ENCODE data around the gene EFTUD2.

Gene EFTUD2

GRCh38 chr17:44925731-44926697 is 26.8 kb upstream of the EFTUD2 start:
- DNase-seq = no peak

- no peak for DNase-seq
Measured at GRCh38 chr17:44924107-44924544, 24.9 kb upstream of the EFTUD2 start.

- no peak for DNase-seq
Measured at GRCh38 chr17:44922746-44923470, 23.7 kb upstream of the EFTUD2 start.

GRCh38 chr17:44922136-44922535 is 22.9 kb upstream of the EFTUD2 start:
- no peak for DNase-seq

GRCh38 chr17:44921122-44921882 is 22.1 kb upstream of the EFTUD2 start:
- DNase-seq = no peak

GRCh38 chr17:44920565-44920940 is 21.3 kb upstream of the EFTUD2 start:
- DNase-seq = no peak

- DNase-seq = peak; percentile 87 to 88
Measured at GRCh38 chr17:44919885-44920564, 20.8 kb upstream of the EFTUD2 start.

GRCh38 chr17:44919411-44919810 is 20.2 kb upstream of the EFTUD2 start:
- no peak for DNase-seq

- no peak for DNase-seq
Measured at GRCh38 chr17:44918006-44918405, 18.8 kb upstream of the EFTUD2 start.

GRCh38 chr17:44917456-44917855 is 18.2 kb upstream of the EFTUD2 start:
- no peak for DNase-seq

GRCh38 chr17:44916781-44917241 is 17.6 kb upstream of the EFTUD2 start:
- no peak for DNase-seq

- DNase-seq = peak; percentile 59 to 70
Measured at GRCh38 chr17:44915862-44916780, 16.9 kb upstream of the EFTUD2 start.

GRCh38 chr17:44915321-44915726 is 16.1 kb upstream of the EFTUD2 start, which contains the start of gene GFAP:
Gene GFAP (minus strand): TSS chr17:44915500. CDS start chr17:44915486, 14 bp downstream.
- no peak for DNase-seq

- DNase-seq = no peak
Measured at GRCh38 chr17:44914698-44915271, 15.5 kb upstream of the EFTUD2 start.

- no peak for DNase-seq
Measured at GRCh38 chr17:44914148-44914547, 14.9 kb upstream of the EFTUD2 start.

- DNase-seq = no peak
Measured at GRCh38 chr17:44913676-44914075, 14.4 kb upstream of the EFTUD2 start.

- no peak for DNase-seq
Measured at GRCh38 chr17:44912763-44913544, 13.7 kb upstream of the EFTUD2 start.

- DNase-seq = peak; percentile 43 to 46
Measured at GRCh38 chr17:44911133-44912001, 12.1 kb upstream of the EFTUD2 start.
